ENCODE data around the gene SAMD9. TPM values are rescaled to one million over a fixed set of nuclear protein-coding genes. Genes with fewer than 3 reads are reported as not detected.
"Not testable (repeated sequence)": the region's sequence is repeated elsewhere in the genome, so short reads cannot be mapped to it uniquely, and the experiment has no call there.

Gene SAMD9
- polyA plus RNA-seq, 2 of the 4 experiments (the other 2 are of a cell fraction): 4.7 to 5.6 TPM

GRCh38 chr7:93092757-93093370, 24.9 kb downstream of the SAMD9 start:
- Histone ChIP-seq H3K4me3 (no peak overlapping the region), H3K27ac (no peak overlapping the region), H3K4me2 (no peak overlapping the region), H3K4me1 (no peaks in the 10 kb centered on the region), H3K9me3 (no peaks in the 10 kb centered on the region)
- ChIA-PET CTCF (interaction anchor here (1.5 to 3.5 kb wide), 2 partner anchors 135 to 139 kb away, joined by 3 to 22 read pairs; partner anchors contain the start of gene VPS50), POLR2A (no interaction called here)
- FAIRE-seq (no peak), ATAC-seq (peak in 1 of 2 experiments; percentile 85; a peak in 3 of 6 replicates), DNase-seq (ENCODE audit: low read depth in 1 of 2, low spot score in 1 of 2) (peak in 1 of 2 experiments; percentile 49)
- 11% methylated on average over 1 of the region's 1 CpG for WGBS (ENCODE audit: missing lambda C conversion rate)
- peak; percentile 37 for TF ChIP-seq CTCF (IDR thresholded peaks at IDR 0.05)
- TF ChIP-seq MAX (IDR thresholded peaks at IDR 0.05): no peak
- peak; percentile 53 to 72 for TF ChIP-seq RAD21 (conservative IDR thresholded peaks at IDR 0.05 in 1 of 2, IDR thresholded peaks at IDR 0.05 in 1 of 2)
- TF ChIP-seq USF2 (IDR thresholded peaks at IDR 0.05): no peak
- TF ChIP-seq JUN (IDR thresholded peaks at IDR 0.05): no peak
- TF ChIP-seq SMC3 (IDR thresholded peaks at IDR 0.05): 0 out of 3 replicates have a peak, but pooled peaks have one; percentile 11
- no peak for TF ChIP-seq ELK1 (IDR thresholded peaks at IDR 0.05; ENCODE audit: low read depth, low read length)
- TF ChIP-seq FOSL2 (IDR thresholded peaks at IDR 0.05): no peak
- no peak for TF ChIP-seq FOSL2 (CRISPR knock-in tag; IDR thresholded peaks at IDR 0.05)
- no peak for TF ChIP-seq ZC3H11A (IDR thresholded peaks at IDR 0.05)
- TF ChIP-seq HMGXB4 (CRISPR knock-in tag; IDR thresholded peaks at IDR 0.05; ENCODE audit: borderline replicate concordance): no peak

GRCh38 chr7:93073357-93073756, 44.4 kb downstream of the SAMD9 start:
- FAIRE-seq; H3K9me3 ChIP-seq; ATAC-seq; H3K4me1 ChIP-seq; CTCF ChIA-PET; DNase-seq (ENCODE audit: low read depth in 1 of 2, low spot score in 1 of 2); H3K27ac ChIP-seq; H3K4me2 ChIP-seq; H3K4me3 ChIP-seq; POLR2A ChIA-PET: not testable (repeated sequence)
- 75% methylated on average over 7 of the region's 9 CpGs for WGBS (ENCODE audit: missing lambda C conversion rate)

- TF ChIP-seq HES2 (IDR thresholded peaks at IDR 0.05): no peak
- no peak for TF ChIP-seq CHD2 (IDR thresholded peaks at IDR 0.05; ENCODE audit: low read length, partially characterized antibody)
- no peak for TF ChIP-seq ZC3H11A (IDR thresholded peaks at IDR 0.05)
- no peak for TF ChIP-seq SMC3 (IDR thresholded peaks at IDR 0.05)
- no peak for TF ChIP-seq GATA3 (IDR thresholded peaks at IDR 0.05; ENCODE audit: borderline replicate concordance)
- ATAC-seq (peak in 1 of 2 experiments; percentile 43; a peak in 2 of 6 replicates), DNase-seq (ENCODE audit: low read depth in 1 of 2, low spot score in 1 of 2) (no peak), FAIRE-seq (no peak)
- Histone ChIP-seq H3K4me3 (no peak overlapping the region), H3K9me3 (0 out of 3 replicates have a peak, but pooled peaks cover 2% of the 10 kb centered on the region), H3K4me2 (no peak overlapping the region), H3K4me1 (no peaks in the 10 kb centered on the region), H3K27ac (no peak overlapping the region)
- WGBS (ENCODE audit: missing lambda C conversion rate): 32% methylated on average over 4 of the region's 4 CpGs
- ChIA-PET POLR2A (interaction anchor here (0.5 kb wide), 1 partner anchor 1030 kb away, joined by 4 read pairs; no protein-coding TSS in a partner anchor), CTCF (interaction anchor here (0.5 to 2.3 kb wide), 3 partner anchors 442 to 1973 kb away, joined by 3 to 6 read pairs (median 3); no protein-coding TSS in a partner anchor)
Measured at GRCh38 chr7:93062599-93062998, 55.2 kb downstream of the SAMD9 start.

All from A549 (cell line).